ENCODE data around the gene CAPN1. TPM values are rescaled to one million over a fixed set of nuclear protein-coding genes. Genes with fewer than 3 reads are reported as not detected.

Gene CAPN1
- total RNA-seq, 1 experiment from 2014 or later = 111 TPM

GRCh38 chr11:65183201-65183891, 1.6 kb downstream of the CAPN1 start:
- H3K36me3 Mint-ChIP-seq (ENCODE audit: insufficient read depth, unreplicated experiment) = peaks cover 52% of the 10 kb centered on the region
- H3K9me3 Mint-ChIP-seq (ENCODE audit: unreplicated experiment) = no peaks in the 10 kb centered on the region
- intact Hi-C loops (cut with micrococcal nuclease) = no loop called here
- ChIA-PET POLR2A (interaction anchor here (0.6 to 6.9 kb wide), 12 partner anchors 9 to 851 kb away, joined by 3 to 157 read pairs (median 7); partner anchors contain the start of genes FAU, MRPL49, SYVN1 and TM7SF2), CTCF (interaction anchor here (0.6 to 2.2 kb wide), 7 partner anchors 14 to 132 kb away, joined by 3 to 7 read pairs (median 3); partner anchors contain the start of gene CDC42EP2)
- no peak for TF ChIP-seq CTCF (IDR thresholded peaks at IDR 0.05; ENCODE audit: unreplicated experiment)
- H3K4me3 Mint-ChIP-seq (ENCODE audit: unreplicated experiment) = peak overlapping the region; percentile 85
- BruUV-seq (replicated peaks) = no TSS peak
- H3K27ac Mint-ChIP-seq (ENCODE audit: low read depth, unreplicated experiment) = peak overlapping the region; percentile 88
- no peaks in the 10 kb centered on the region for H3K27me3 Mint-ChIP-seq (ENCODE audit: insufficient read depth, unreplicated experiment)
- DNase-seq (ENCODE audit: unreplicated experiment) = peak; percentile 39
- peaks cover 3% of the 10 kb centered on the region for H3K4me1 Mint-ChIP-seq (ENCODE audit: insufficient read depth, unreplicated experiment)

DNA sequence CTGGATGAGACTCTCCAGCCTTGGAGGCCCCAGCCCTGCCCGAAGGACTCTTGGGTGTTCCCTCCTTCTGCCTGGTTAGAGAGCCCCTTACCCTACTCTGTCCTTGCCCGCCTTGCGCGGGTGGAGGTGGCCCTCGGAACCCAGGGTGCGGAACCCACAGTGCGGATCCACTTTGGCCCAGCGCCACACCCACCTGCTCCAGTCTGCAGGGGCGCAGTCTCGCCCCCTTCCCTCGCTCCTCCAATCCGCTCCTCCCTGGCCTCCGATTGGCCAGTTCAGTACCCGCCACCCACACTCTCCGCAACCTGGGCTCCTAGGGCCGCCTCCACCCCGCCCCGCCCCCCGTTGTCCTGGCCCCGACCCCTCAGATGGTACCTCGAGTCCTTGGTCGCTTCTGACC, 2.4 kb downstream of the CAPN1 start:
- no peak overlapping the region for H3K27ac Mint-ChIP-seq (ENCODE audit: low read depth, unreplicated experiment)
- peaks cover 3% of the 10 kb centered on the region for H3K4me1 Mint-ChIP-seq (ENCODE audit: insufficient read depth, unreplicated experiment)
- peaks cover 59% of the 10 kb centered on the region for H3K36me3 Mint-ChIP-seq (ENCODE audit: insufficient read depth, unreplicated experiment)
- no peak for DNase-seq (ENCODE audit: unreplicated experiment)
- no TSS peak for BruUV-seq (replicated peaks)
- intact Hi-C loops (cut with micrococcal nuclease) = no loop called here
- peak overlapping the region; percentile 85 for H3K4me3 Mint-ChIP-seq (ENCODE audit: unreplicated experiment)
- ChIA-PET CTCF (interaction anchor here (0.6 to 2.2 kb wide), 2 partner anchors 19 to 48 kb away, joined by 3 to 5 read pairs; no protein-coding TSS in a partner anchor), POLR2A (interaction anchor here (0.6 to 6.9 kb wide), 3 partner anchors 49 to 375 kb away, joined by 5 to 157 read pairs (median 122); partner anchors contain the start of genes FAU, MRPL49, SYVN1 and ZNHIT2)
- TF ChIP-seq CTCF (IDR thresholded peaks at IDR 0.05; ENCODE audit: unreplicated experiment) = no peak
- no peaks in the 10 kb centered on the region for H3K27me3 Mint-ChIP-seq (ENCODE audit: insufficient read depth, unreplicated experiment)
- no peaks in the 10 kb centered on the region for H3K9me3 Mint-ChIP-seq (ENCODE audit: unreplicated experiment)

DNA sequence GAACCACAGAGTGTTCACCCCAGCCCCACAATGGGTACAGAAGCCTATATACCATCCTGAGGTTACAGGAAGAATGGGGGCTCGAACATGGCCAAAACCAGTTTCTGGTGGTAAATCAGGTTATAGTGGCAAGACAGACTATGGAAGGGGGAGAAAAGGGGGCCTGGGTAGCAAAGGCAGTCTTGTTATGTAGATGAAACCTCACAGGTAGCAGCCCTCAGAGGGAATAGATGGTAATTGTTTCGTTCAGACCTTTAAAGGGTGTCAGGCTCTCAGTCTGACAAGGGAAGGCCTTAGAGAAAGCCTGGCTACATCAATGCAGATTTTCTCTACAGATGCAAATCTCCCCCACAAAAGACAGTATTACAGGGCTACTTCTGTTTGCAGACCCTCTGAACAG, 3.4 kb downstream of the CAPN1 start:
- no peak overlapping the region for H3K4me3 Mint-ChIP-seq (ENCODE audit: unreplicated experiment)
- BruUV-seq (replicated peaks) = no TSS peak
- TF ChIP-seq CTCF (IDR thresholded peaks at IDR 0.05; ENCODE audit: unreplicated experiment) = no peak
- no peaks in the 10 kb centered on the region for H3K27me3 Mint-ChIP-seq (ENCODE audit: insufficient read depth, unreplicated experiment)
- H3K36me3 Mint-ChIP-seq (ENCODE audit: insufficient read depth, unreplicated experiment) = peaks cover 69% of the 10 kb centered on the region
- ChIA-PET POLR2A (interaction anchor here (2.2 kb wide), 1 partner anchor 64 kb away, joined by 5 read pairs; the partner anchor contains the start of genes FAU and MRPL49), CTCF (interaction anchor here (1.1 to 1.3 kb wide), 2 partner anchors 81 to 144 kb away, joined by 3 read pairs; no protein-coding TSS in a partner anchor)
- H3K4me1 Mint-ChIP-seq (ENCODE audit: insufficient read depth, unreplicated experiment) = peaks cover 8% of the 10 kb centered on the region
- H3K9me3 Mint-ChIP-seq (ENCODE audit: unreplicated experiment) = no peaks in the 10 kb centered on the region
- no peak for DNase-seq (ENCODE audit: unreplicated experiment)
- intact Hi-C loops (cut with micrococcal nuclease) = no loop called here
- H3K27ac Mint-ChIP-seq (ENCODE audit: low read depth, unreplicated experiment) = peak overlapping the region; percentile 57

DNA sequence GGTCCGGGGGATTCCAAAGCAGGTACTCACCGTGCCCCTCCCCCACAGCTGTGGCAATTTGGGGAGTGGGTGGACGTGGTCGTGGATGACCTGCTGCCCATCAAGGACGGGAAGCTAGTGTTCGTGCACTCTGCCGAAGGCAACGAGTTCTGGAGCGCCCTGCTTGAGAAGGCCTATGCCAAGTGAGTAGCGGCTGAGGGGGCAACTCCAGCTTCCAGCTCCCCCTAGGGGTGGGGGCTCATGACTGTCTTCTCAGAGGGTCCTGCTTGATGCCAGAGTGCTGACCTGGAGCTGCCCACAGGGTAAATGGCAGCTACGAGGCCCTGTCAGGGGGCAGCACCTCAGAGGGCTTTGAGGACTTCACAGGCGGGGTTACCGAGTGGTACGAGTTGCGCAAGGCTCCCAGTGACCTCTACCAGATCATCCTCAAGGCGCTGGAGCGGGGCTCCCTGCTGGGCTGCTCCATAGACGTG, 4.2 kb downstream of the CAPN1 start:
- H3K4me1 Mint-ChIP-seq (ENCODE audit: insufficient read depth, unreplicated experiment) = peaks cover 11% of the 10 kb centered on the region
- CTCF ChIA-PET = interaction anchor here (0.6 to 1.3 kb wide), 3 partner anchors 81 to 146 kb away, joined by 3 to 4 read pairs (median 3); no protein-coding TSS in a partner anchor
- no peaks in the 10 kb centered on the region for H3K9me3 Mint-ChIP-seq (ENCODE audit: unreplicated experiment)
- intact Hi-C loops (cut with micrococcal nuclease) = no loop called here
- peak; percentile 20 for TF ChIP-seq CTCF (IDR thresholded peaks at IDR 0.05; ENCODE audit: unreplicated experiment)
- H3K27ac Mint-ChIP-seq (ENCODE audit: low read depth, unreplicated experiment) = no peak overlapping the region
- peaks cover 76% of the 10 kb centered on the region for H3K36me3 Mint-ChIP-seq (ENCODE audit: insufficient read depth, unreplicated experiment)
- no TSS peak for BruUV-seq (replicated peaks)
- H3K27me3 Mint-ChIP-seq (ENCODE audit: insufficient read depth, unreplicated experiment) = no peaks in the 10 kb centered on the region
- POLR2A ChIA-PET = interaction anchor here (2.2 kb wide), 1 partner anchor 64 kb away, joined by 5 read pairs; the partner anchor contains the start of genes FAU and MRPL49
- no peak for DNase-seq (ENCODE audit: unreplicated experiment)
- no peak overlapping the region for H3K4me3 Mint-ChIP-seq (ENCODE audit: unreplicated experiment)

Measured in MCF 10A (cell line).